ENCODE data around the gene ARHGAP6.

The ARHGAP6 gene

DNA sequence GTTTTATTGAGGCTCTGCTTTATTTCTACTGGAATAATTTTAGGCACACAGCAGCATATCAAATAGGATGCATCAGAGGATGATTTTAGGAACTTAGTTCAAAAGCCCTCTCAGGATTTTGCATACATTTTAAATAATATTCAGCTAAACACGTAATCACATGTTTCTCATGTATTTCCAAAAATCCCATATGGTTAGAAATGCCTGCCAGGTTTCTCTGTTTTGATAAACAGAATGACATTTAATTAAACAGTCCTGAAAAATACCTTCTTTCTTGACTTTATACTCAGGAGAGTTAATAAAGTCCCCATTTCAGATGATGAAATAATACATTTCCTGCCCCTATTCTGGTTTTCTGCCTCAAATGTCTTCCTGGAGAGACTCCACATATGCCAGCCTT, 459.0 kb downstream of the ARHGAP6 start:
- DNase-seq = no peak

DNA sequence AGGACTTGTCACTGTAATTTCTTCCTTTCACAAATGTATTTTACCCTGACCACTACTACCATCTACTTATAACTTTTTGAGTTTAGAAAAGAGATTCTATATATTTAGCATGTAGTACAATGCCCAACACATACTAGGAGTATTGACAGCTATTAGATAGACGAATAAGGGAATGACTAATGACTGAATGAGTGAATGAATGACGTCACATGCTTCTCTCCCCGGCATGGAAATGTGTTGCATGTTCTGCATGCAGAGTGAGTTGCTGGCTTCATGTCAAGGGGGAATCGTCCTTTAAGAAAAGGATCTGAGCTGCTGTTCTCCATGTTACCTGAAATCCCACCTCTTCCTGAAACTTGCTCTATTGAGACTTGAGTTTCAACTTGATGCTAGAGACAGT, 459.9 kb downstream of the ARHGAP6 start:
- no peak for DNase-seq

DNA sequence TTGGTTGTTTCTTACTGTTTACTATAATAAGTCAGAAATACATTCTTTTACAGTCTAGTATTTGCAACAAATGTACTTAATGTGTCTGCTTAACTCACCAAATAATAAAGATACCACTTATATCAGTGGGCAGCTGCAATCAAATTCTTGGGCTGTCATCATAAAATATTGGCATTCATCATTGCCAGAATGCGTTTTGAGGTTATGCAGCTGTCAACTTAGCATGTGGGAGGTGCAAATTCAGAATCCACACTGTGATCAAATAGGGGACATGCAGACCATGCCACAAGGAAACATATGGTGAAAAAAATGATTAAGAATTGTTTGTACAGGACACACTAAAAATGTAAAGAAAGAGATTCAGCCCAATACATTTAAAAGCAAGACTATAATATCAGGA, 468.0 kb downstream of the ARHGAP6 start:
- DNase-seq = no peak

DNA sequence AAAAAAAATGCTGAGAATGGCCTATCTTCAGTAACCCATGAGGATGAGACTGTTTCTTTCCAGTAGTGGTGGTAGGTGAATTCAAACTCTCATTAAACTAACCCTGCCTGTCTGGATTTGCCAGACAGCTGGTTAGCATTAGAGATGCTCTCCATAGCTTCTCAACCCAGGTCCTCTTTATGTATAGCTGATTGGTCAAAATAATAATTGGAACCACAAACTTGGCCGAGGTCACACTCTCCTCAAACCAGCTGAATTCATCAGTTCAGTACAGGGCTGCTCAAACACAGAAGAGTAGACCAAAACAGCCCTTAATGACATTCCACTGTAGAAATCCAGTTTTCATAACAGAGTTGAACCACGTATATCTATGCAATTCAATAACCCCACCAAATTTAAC, 469.2 kb downstream of the ARHGAP6 start:
- DNase-seq = no peak

DNA sequence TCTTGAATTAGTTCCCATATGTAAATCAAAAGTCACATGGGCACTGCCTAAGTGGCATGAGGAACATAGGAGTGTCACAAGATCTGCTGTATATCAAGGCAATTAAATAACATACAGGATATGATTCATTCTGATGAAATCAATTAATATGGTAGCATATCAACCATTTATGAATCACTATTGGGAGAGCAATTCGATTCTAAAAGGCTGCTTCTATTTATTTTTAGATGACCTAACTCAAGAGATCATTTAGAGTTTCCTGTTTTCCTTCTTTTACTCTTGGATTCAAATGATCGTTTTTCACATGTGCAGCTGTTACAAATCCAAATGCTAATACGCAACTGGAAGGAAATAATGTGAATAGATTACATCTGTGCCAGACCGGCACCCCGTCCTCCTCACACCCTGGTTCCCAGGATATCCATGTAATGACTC, 472.7 kb downstream of the ARHGAP6 start:
- DNase-seq = no peak

DNA sequence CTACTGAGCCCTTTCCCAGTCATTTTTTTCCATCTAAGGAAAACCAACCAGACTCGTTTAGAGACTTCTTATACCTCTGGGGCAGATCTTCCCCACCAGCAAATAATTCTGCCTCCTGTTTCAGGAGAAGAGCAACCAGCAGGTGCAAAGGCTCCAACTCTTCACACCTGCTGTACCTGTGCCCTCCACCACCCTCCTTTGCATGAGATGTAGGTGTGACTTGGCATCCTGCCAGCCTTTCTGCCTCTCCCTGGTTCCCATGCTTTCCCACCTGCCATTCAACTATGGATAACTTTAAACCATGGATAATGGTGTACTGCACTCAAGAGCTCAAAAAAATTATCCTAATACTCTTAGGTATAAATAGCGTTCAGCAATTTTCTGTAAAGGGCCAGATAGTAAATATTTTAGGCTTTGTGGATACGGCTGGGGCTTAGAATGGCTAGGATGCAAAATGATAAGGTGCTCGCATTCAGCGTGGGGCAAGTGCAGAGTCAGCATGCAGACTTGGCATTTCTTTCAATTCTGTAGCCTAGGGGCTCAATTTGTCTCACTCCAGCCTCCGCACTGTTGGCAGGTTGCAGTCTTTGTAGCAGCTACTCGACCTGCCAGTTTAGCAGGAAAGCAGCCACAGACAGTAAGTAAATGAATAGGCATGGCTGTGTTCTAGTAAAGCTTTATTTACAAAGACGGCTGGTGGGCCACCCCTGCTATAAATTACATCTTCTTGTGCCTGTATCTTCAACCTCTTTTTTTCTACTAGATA, 474.8 kb downstream of the ARHGAP6 start:
- peak; percentile 43 for DNase-seq

DNA sequence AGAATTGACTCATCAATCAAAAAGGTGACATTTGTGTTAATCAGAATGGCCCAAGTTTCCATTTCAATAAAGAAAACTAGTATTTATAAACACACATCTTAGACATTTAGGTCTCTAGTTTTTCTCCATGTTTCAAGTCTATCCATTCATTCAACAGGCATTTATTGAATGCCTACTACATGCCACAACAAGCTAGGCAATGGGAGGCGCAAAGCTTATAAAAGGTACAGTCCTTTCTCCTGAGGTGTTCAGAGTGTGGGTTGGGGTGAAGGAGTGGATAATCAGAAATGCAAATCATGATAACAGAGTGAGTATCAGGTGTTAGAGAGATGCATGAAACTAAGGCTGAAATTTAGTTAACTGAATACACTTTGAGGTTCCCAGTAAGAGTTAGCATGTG, 476.6 kb downstream of the ARHGAP6 start:
- DNase-seq = no peak

DNA sequence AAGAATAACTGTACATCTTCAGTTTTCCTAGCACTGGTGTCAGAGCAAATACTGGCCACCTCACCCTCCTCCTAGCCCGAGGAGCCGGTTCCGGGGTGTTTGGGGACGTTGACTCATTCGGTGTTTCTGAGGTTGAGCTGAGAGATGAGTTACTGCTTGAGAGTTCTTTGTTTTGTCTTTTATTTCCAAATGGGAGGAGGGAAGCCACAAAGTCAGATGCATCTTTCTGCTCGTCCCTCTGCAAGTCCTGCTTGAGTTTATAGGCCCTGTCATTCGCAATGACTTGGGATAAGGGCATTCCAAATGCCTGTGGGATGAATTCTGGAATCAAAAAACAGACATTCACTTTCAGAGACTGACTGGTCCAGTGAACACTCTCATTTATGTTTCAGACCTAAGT, 477.1 kb downstream of the ARHGAP6 start:
- no peak for DNase-seq

DNA sequence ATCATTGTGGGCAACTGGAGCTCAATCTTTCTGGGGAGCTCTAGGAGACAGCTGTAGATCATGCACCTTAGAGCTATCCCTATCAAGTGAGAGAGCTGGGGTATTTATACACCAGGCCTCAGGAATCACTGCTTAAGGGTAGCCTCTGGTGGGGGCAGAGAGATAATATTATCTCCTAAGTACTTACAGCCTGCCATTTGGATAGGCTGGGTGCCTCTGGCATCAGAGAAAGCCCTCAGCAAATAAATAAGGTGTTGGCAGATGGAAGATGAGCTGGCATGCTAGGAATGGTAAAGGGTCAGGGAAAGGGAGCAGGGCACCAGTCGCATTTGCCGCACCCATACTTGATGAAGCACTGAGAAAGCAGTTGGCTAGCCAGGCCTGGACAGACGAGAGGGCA, 478.7 kb downstream of the ARHGAP6 start:
- DNase-seq = no peak

DNA sequence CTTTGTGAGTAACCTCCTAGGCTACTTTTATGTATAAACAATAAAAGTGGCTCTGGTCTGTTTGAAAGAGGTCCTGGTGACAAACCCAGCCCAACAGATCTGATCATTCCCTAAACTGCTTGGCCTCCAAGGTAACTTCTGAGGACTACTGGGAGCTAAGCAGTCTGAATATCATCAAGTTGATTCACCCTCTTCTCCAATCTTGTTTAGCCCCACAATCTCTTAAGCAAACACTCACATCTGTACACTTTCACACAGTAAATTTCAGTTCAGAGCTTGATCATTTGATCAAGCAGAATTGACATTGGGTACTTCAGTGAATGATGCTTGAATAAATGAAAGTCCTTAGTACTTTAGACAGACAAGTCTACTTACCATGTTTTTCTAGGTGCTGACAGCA, 479.9 kb downstream of the ARHGAP6 start:
- DNase-seq = no peak

DNA sequence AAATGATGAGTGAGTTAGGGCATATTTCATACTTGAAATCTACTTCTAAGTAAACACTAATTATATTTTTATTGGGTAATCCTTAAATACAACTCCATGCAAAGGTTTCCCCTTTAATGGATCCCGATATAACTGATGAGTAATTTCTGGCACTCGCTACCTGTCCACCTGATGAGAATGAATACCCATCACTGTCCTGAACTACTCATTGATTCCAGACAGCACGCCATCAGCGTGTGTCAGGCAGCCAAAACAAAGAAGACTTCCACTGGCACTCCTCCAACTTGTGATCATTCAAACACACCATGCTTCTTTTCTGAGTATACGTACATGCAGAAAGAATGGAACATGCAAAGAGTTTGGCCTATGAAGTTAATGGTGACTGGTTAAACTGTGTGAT, 485.1 kb downstream of the ARHGAP6 start:
- DNase-seq = no peak

DNA sequence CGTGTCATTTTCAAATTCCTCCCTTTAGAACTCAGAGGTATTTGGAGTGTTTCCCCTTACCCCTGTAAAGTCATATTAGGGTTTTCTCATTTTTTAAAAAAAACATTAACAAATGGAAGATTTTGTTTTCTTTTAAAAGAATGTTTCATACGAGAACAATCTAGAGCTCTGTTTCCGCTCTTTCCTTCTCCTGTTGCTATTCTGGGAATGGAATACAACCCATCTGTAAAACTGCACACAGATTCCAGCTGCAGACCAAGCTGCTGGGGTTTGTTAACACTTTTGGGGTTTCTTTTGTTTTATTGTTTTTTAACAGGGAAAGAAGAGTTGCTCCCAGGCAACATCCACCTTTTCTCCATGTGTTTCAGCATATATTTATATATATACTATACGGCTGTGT, 493.3 kb downstream of the ARHGAP6 start:
- DNase-seq = no peak

DNA sequence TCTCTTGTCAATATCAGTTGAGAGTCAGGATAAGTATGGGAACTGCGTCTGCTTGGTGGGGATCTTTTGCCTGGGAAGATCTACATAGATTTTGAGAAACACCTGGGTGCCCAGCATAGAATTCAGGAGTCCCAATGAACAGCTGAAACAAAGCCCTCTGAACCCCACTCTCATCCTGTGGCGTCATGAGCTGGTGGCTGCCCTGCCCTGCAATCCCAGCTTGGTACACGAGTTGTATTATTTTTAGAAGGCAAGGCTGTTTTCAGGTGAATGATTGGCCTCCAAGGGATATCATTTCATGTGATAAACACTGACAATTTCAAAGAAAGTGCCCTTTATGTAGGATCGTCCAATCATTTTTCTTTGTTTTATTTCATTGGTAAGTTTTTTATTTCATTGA, 493.8 kb downstream of the ARHGAP6 start:
- no peak for DNase-seq

DNA sequence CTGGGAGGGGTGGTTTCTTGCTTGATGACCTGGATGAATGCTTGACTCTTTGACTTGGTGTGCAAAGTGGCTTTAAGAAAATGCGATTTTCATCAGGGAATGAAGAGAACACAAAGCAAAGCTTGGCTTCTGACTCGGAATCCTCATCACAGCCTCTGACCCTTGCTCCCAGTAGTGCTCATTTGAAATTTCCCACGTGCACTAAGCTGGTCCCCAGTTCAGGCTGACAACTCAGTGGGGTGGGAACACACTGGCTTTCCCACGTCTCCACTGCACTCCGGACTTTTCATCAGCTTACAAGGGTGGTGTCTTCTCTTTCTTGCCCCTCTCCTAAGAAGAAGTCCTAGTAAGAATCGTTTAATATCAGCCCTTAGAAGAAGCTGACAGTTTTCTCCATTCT, 501.3 kb downstream of the ARHGAP6 start:
- DNase-seq = no peak

DNA sequence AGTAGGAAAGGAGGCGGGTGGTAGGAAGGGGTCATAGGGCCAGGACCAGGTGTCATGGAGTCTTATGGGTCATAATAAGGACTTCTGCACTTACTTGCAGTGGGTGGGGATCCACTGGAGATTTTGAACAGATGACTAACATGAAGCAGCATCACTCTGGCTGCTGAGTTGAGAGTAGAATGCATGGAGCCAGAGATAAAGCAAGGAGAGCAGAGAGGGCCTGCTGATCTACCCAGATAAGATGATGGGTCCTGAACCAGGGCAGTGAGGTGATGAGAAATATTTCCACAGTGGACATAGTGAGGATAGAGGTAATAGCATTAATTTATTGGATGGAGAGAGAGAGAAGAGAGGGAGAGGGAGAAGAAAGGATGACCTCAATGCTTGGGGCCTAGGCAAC, 506.6 kb downstream of the ARHGAP6 start:
- DNase-seq = no peak

DNA sequence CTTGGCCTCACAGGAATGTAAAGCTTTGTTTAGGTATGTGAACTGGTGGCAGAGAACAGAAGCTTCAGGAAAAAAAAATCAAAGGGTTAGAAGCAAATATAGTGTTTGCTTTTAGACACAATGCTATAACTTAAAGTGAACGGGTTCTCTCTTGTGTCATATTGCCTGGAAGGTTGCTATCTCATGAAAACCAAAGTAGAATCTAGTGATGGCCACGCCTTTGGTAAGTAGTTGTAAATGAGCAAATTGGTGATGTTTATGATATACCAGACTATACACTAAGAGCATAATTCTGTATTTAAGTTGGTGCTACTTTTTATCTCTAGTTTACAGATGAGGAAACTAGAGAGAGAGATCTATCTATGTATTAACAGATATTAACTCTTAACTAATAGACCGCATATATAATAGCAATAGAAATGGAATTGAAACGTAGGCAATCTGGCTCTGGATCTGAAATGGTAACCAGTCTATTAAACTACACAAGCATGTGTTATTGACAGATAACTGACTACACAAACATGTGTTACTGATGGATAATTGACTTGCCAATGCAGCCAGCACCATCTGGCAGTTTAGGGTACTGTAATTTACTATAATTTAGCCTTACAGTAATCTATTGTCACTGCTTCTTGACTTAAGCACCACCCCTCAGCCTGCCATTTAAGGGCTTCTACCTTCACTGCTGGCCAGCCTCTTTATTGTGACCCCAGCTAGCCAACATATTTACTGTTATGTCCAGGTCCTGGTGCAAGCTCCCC, 513.7 kb downstream of the ARHGAP6 start:
- no peak for DNase-seq

DNA sequence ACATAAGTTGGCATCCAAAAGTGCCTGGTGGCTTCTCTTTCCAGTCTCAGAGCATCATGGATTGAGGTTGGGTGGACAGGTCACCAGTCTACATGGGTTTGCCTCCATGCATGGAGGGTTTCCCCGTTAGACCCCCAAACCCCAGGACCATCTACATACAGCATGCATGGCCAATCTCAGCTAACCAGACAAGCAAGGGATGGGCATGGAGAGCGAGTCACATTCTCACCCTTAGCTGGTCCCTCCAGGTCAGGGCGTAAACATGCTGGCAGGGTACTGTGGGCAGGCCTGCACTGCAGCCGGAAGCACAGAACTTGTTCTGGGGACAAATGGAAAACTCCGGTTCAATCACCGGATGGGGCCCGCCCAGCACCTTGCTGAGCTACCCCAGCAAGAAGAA, 517.3 kb downstream of the ARHGAP6 start:
- no peak for DNase-seq

DNA sequence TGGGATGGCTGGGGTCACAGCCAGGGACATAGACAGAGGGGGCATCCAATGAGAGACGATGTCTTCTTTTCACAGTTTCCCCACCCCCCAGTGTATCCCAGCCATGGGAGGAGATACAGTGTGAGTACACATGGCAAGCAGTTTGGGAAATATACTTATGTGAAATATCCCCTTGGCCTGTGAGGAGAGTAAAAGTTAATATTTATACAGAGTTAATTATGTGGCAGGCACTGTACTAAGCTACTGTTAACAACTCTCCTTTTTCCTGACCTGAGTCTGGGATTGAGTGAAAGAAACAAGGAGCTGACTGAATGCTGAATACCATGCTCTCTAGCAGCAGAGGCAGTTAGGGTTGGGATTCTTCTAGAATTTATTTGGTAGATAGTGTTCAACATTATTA, 519.3 kb downstream of the ARHGAP6 start:
- no peak for DNase-seq

DNA sequence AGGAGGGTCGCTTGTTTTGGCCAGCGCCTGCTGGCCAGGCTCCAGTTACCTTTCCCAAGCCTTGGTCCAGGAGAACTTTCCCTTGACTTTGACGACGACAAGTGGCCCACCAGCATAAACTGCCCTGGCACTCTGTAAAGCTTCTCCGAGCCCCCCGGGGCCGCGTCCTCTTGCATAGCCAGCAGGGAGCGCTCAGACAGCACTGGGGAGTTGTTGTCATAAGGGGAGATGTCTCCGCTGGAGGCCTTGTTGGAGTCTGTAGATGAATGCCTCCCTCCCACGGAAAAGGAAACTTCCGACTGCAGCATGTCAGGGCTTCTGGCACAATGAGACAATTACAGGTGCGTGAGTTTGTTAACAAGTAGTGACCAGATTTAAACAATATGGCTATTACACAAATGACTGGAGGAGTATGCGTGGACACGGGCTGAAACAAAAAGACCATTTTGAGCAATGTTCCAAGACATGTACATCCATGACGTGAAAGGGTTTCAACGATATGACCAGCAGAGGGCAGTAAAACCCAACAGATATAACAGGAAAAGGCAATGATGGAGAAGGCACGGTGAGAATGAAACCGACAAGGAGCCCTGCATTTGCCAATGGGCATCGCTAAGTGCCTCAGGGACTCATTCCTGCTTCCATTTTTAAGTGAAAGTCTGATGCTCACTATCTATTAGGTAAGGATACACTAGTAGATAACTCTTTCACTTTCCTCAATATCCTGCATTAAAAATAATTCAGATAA, 521.6 kb downstream of the ARHGAP6 start:
- peak; percentile 71 for DNase-seq

DNA sequence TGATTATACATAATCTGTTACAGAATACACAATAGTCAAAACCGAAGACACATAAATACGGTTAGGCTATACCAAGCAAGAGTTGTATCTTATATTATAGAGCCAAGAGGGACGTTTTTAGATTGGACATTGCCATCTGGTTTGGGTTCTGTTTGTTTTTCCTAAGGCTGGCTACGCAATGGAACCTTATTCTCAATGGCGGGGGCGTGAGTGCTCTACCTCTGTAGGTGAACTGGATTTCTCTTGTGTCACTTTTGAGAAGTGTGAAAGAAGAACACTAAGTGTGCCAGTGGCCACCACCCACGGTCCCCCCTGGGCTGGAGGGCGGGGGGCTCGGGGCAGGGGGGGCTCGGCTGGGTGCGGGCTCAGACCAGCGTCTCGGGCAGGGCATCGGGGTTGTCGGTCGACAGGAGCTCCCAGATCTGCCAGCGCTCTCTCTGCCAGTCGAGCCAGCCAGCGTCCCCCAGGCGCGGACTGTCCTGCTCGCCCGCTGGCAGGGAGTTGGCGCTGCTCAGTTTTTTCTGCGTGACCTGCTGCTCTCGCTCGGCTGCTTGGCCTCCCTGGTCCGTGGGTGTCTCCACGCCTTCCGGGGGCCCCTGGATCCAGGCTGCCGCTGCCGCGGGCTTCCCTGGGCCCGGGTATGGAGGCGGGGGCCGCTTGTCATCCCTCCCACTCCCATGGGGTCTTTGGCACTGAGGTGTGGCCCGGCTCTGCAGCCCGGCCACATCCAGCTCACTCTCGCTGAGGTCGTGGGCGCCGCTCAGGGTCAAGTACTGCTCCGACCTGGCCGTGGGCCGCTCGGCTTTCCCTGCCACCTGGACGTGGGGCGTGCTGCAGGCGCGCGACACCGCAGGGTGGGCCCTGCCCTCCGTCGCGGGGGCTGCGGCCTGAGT, 527.0 kb downstream of the ARHGAP6 start:
- DNase-seq = no peak

DNA sequence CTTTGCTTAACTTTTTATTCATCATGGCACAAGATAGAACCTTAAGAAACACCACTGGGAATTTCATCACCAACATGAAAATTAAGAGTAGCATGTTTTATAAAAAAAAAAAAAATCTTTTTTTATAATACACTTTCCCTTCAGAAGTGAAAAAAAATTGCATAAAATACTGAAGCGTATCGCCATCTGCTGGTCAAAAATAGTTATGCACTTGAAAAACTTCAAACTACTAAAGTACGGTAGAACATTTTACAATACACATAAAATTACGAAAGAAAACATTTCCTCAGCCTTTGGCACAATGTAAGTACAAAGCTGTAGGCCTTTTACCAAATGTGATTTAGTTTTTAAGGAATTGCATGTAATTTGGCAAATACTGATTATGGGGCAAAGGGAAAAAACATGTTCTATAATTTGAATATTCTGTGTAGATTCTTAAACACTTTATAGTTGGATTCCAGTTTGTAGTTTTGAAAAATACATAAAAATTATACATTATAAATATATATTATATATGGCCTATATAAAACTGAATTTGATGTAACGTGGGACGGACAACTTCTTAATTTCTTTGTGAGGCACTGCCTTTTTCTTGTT, 528.1 kb downstream of the ARHGAP6 start:
- DNase-seq = no peak

DNA sequence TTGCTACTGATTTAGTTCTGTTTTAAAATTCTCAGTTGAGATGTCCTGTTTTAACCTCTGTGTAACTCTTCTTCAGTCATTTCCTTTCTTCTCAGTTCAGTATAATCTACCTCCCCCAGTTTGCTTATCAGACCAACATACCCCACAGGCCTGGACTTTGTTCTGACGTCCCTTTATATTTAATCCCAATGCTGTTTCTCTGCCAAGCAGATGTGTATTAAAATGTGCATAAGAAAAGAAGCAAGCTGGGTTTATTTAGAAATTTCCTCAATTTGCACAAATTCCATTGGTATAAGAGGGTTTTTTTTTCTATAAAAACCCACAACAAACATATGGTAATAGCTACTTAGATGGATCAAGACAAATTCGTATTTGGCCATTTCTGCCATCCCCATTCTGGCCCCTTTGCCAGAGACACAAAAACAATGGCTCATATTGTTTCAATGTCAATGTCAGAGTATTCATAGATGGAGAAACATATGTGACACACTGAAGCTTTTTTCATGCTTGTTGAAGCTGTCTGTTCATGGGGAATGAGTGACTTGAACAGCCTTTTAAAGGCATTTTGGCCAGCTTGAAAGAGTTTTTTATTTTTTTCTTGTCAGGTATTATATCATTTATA, 530.0 kb downstream of the ARHGAP6 start:
- no peak for DNase-seq

All from NCI-H2107 (cell line).